ENCODE measurements around the gene CHAT.

DNA sequence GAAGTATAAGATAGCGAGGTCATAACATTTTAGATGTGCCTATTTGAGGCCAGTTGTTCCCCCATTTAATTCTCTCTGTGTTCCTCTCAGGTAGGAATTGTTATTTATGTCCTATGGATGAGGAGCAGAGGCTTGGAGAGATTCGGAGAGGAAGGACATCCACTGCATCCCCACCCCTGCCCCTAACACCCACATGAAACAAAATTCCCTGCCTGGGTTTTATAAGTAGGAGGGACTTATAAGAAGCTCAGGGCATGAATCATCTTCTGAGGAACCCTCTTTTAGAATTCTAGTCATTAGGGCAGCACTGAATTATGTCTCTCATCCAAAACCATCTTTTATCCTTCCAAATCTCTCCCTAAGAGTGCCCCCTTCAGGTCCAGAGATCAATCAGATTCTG lies 5.0 kb downstream of the CHAT start:
- TF ChIP-seq CTCF (IDR thresholded peaks at IDR 0.05 in 4 of 5, conservative IDR thresholded peaks at IDR 0.05 in 1 of 5) (no peak), POLR2A (IDR thresholded peaks at IDR 0.05) (no peak)

Measured in gastrocnemius medialis (tissue), 4 donors.